ENCODE measurements around the gene NPPC.

- TF ChIP-seq CTCF (IDR thresholded peaks at IDR 0.05) (no peak), JUN (CRISPR knock-in tag; IDR thresholded peaks at IDR 0.05) (no peak)
These were observed 20.1 kb upstream of the NPPC start for GRCh38 chr2:231946241-231946814.
